ENCODE measurements around the gene DCAF17. TPM values are rescaled to one million over a fixed set of nuclear protein-coding genes. Genes with fewer than 3 reads are reported as not detected.
"Not testable (repeated sequence)": the region's sequence is repeated elsewhere in the genome, so short reads cannot be mapped to it uniquely, and the experiment has no call there.

DCAF17 gene
- total RNA-seq, 1 donor from 2014 or later: 8.0 TPM

GRCh38 chr2:171419333-171419732 is 14.7 kb upstream of the DCAF17 start:
- TF ChIP-seq, protein P1, sequence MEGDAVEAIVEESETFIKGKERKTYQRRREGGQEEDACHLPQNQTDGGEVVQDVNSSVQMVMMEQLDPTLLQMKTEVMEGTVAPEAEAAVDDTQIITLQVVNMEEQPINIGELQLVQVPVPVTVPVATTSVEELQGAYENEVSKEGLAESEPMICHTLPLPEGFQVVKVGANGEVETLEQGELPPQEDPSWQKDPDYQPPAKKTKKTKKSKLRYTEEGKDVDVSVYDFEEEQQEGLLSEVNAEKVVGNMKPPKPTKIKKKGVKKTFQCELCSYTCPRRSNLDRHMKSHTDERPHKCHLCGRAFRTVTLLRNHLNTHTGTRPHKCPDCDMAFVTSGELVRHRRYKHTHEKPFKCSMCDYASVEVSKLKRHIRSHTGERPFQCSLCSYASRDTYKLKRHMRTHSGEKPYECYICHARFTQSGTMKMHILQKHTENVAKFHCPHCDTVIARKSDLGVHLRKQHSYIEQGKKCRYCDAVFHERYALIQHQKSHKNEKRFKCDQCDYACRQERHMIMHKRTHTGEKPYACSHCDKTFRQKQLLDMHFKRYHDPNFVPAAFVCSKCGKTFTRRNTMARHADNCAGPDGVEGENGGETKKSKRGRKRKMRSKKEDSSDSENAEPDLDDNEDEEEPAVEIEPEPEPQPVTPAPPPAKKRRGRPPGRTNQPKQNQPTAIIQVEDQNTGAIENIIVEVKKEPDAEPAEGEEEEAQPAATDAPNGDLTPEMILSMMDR (conservative IDR thresholded peaks at IDR 0.05; ENCODE audit: low read depth, low read length): no peak
- no peak overlapping the region for H3K4me3 ChIP-seq (ENCODE audit: low read depth, low read length)
- no peak for DNase-seq (ENCODE audit: low read depth)

- H3K4me3 ChIP-seq (ENCODE audit: low read depth, low read length): no peak overlapping the region
- DNase-seq (ENCODE audit: low read depth): no peak
- TF ChIP-seq, protein P1 (conservative IDR thresholded peaks at IDR 0.05; ENCODE audit: low read depth, low read length): no peak
These were observed 13.1 kb upstream of the DCAF17 start for GRCh38 chr2:171420728-171421563.

- not testable (repeated sequence) for DNase-seq (ENCODE audit: low read depth); H3K4me3 ChIP-seq (ENCODE audit: low read depth, low read length)
These were observed 11.1 kb upstream of the DCAF17 start for GRCh38 chr2:171422710-171423495.

- DNase-seq (ENCODE audit: low read depth): no peak
- H3K4me3 ChIP-seq (ENCODE audit: low read depth, low read length): no peak overlapping the region
- TF ChIP-seq, protein P1 (conservative IDR thresholded peaks at IDR 0.05; ENCODE audit: low read depth, low read length): no peak
These were observed 3.3 kb upstream of the DCAF17 start for GRCh38 chr2:171430516-171431410.

DNA sequence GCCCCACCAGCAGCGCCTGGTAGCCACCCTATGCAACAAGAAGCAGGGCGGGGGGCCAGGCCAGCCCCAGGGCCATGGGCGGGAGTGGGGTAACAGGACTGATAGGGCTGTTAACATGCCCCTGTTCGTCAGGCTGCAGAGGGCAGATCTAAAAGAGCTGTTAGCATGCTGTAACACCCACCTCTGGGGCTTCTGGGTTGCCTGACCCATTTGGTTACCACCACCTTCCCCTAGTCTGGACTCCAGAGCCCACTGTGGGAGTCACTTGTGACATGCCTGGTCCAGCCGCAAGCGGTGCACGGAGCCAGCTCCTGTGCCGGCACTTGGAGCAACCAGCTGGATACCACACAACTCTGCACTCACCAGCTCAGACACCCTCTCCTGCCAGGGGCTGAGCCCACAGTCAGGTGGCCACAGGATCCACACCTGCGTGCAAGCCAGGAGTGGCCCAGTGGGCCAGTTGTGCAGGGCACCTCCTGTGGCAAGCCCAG is 2.3 kb upstream of the DCAF17 start:
- TF ChIP-seq, protein P1 (conservative IDR thresholded peaks at IDR 0.05; ENCODE audit: low read depth, low read length): no peak
- DNase-seq (ENCODE audit: low read depth): no peak
- H3K4me3 ChIP-seq (ENCODE audit: low read depth, low read length): no peak overlapping the region

- no peak for DNase-seq (ENCODE audit: low read depth)
- TF ChIP-seq, protein P1 (conservative IDR thresholded peaks at IDR 0.05; ENCODE audit: low read depth, low read length): no peak
- H3K4me3 ChIP-seq (ENCODE audit: low read depth, low read length): peak overlapping the region; percentile 84
These were observed 1.6 kb upstream of the DCAF17 start for GRCh38 chr2:171432206-171432968.

Measured in epithelial cell of proximal tubule (primary cell).